ENCODE data around the gene HES3.
A peak's percentile ranks its signal among the peaks of the same experiment; 100 is the strongest.

HES3 gene

DNA sequence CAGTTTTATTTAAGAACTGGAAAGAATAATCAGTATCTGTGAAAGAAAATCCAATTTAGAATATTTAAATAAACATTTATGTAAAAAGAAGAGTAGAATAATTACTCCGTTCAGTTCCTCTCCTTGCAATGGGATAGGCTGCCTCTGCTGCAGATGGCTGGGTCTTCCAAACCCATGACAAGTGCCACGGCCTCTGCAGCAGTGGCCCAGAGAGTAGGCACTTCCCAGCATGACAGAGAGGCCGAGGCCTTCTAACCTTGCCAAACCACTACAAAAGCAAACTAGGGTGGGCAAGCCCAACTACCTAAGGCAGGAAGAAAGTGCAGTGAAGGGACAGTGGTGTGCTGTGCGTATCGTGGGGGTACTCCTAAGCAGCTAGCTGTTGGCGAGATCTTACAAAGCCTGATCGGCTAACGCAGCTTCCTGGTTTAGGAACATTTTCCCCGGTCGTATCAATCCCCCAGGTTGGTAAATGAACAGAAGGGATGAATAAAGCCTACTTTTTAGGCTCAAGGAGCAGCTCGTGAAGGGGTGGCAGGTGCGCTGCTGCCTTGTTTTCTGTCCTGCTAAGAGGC, 22.7 kb upstream of the HES3 start:
- H3K4me1 ChIP-seq (ENCODE audit: control insufficient read depth, insufficient read depth, low read length), result no peaks in the 10 kb centered on the region
- no peak overlapping the region for H3K4me3 ChIP-seq (ENCODE audit: low read depth, low read length)

DNA sequence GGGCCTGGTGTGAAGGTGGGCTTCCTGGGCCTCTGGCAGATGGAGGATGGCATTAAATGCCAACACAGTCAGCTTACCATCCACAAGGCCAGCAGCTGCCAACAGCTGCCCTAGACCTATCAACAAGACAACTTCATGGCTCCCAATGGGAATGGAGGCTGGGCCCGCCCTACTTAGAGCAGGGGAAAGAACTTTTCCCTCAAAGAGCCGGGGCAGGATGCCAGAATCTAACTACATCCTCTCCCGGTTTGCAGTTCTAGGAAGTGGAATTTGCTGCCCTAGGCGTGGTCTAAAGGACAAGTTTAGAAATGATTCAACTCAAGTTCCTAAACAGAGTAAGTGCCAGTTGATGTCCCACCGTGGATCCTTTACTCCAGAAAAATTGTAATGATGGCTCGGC, 21.3 kb upstream of the HES3 start:
- Histone ChIP-seq H3K27ac (ENCODE audit: low read depth, low read length) (no peak overlapping the region), H3K9me3 (ENCODE audit: control insufficient read depth, insufficient read depth, low read depth, low read length) (no peaks in the 10 kb centered on the region), H3K4me1 (ENCODE audit: control insufficient read depth, insufficient read depth, low read length) (no peaks in the 10 kb centered on the region), H3K9ac (ENCODE audit: low read length) (no peak overlapping the region), H3K36me3 (ENCODE audit: control insufficient read depth, insufficient read depth, low read length) (peaks cover 63% of the 10 kb centered on the region), H3K27me3 (ENCODE audit: control insufficient read depth, insufficient read depth, low read length) (no peaks in the 10 kb centered on the region), H3K4me3 (ENCODE audit: low read depth, low read length) (no peak overlapping the region)

More for the DNA sequence above, 22.7 kb upstream of the HES3 start:
- Histone ChIP-seq H3K27me3 (ENCODE audit: control insufficient read depth, insufficient read depth, low read length) (no peaks in the 10 kb centered on the region), H3K36me3 (ENCODE audit: control insufficient read depth, insufficient read depth, low read length) (peaks cover 52% of the 10 kb centered on the region), H3K27ac (ENCODE audit: low read depth, low read length) (no peak overlapping the region), H3K9me3 (ENCODE audit: control insufficient read depth, insufficient read depth, low read depth, low read length) (no peaks in the 10 kb centered on the region), H3K9ac (ENCODE audit: low read length) (no peak overlapping the region)

DNA sequence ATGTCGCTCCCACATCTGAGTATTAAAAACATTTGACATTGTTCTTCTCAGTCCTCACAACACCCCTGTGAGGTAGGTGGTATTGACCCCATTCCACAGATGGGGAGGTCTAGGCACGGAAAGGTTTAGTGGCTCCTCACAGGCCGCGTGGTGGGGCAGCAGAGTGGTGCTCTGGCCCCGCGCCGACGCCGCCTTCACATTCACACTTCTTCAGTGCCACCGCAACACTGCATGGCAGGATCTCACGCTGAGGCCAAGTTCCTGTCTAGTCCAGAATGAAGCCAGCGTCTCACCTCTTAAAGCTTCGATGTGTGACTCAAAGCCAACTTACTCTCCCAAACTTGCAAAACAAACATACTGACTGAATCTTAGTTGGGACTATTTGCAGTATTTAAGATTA, 20.4 kb upstream of the HES3 start:
- H3K9ac ChIP-seq (ENCODE audit: low read length), result no peak overlapping the region
- H3K9me3 ChIP-seq (ENCODE audit: control insufficient read depth, insufficient read depth, low read depth, low read length), result no peaks in the 10 kb centered on the region
- no peaks in the 10 kb centered on the region for H3K4me1 ChIP-seq (ENCODE audit: control insufficient read depth, insufficient read depth, low read length)
- no peak overlapping the region for H3K4me3 ChIP-seq (ENCODE audit: low read depth, low read length)
- H3K27me3 ChIP-seq (ENCODE audit: control insufficient read depth, insufficient read depth, low read length), result no peaks in the 10 kb centered on the region
- no peak overlapping the region for H3K27ac ChIP-seq (ENCODE audit: low read depth, low read length)
- H3K36me3 ChIP-seq (ENCODE audit: control insufficient read depth, insufficient read depth, low read length), result peaks cover 71% of the 10 kb centered on the region

DNA sequence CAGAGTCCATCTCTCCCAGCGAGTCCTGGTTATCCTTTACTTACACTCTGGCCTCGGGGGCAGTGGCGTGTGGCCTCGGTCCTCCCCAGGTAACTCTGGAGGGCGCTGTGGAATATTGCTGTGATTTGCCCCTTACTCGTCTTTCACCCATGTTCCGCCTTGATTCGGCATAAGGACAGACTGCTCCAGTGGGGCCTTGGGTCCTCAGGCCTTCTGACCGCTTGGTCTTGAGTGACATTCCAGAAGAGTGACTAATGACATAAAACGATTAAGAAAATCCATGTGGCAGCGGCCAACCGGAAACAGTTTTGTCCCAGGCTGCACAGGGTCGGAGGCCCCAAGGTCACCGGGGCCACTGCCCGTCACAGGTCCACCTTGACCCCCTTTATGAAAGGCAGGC, 19.3 kb upstream of the HES3 start:
- Histone ChIP-seq H3K9ac (ENCODE audit: low read length) (no peak overlapping the region), H3K27ac (ENCODE audit: low read depth, low read length) (no peak overlapping the region), H3K27me3 (ENCODE audit: control insufficient read depth, insufficient read depth, low read length) (no peaks in the 10 kb centered on the region), H3K4me1 (ENCODE audit: control insufficient read depth, insufficient read depth, low read length) (no peaks in the 10 kb centered on the region), H3K4me3 (ENCODE audit: low read depth, low read length) (no peak overlapping the region), H3K9me3 (ENCODE audit: control insufficient read depth, insufficient read depth, low read depth, low read length) (no peaks in the 10 kb centered on the region), H3K36me3 (ENCODE audit: control insufficient read depth, insufficient read depth, low read length) (peaks cover 80% of the 10 kb centered on the region)

DNA sequence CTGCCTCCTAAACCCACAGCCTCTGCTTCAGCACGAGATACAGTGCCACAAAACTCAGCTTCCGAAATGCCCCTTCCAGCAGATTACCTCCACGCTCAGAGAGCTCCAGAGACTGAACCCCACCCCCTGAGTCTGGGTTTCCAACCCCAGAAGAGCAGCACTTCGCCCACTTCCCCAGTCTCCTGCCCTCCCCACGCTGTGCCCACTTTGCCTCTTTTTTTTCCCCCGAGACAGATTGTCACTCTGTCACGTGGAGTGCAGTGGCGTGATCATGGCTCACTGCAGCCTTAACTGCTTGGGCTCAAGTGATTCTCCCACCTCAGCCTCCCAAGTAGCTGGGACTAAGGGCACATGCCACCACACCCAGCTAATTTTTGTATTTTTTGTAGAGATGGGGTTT, 18.3 kb upstream of the HES3 start:
- Histone ChIP-seq H3K27ac (ENCODE audit: low read depth, low read length) (no peak overlapping the region), H3K4me3 (ENCODE audit: low read depth, low read length) (no peak overlapping the region), H3K27me3 (ENCODE audit: control insufficient read depth, insufficient read depth, low read length) (no peaks in the 10 kb centered on the region), H3K9me3 (ENCODE audit: control insufficient read depth, insufficient read depth, low read depth, low read length) (no peaks in the 10 kb centered on the region), H3K36me3 (ENCODE audit: control insufficient read depth, insufficient read depth, low read length) (peaks cover 82% of the 10 kb centered on the region), H3K9ac (ENCODE audit: low read length) (peak overlapping the region; percentile 3), H3K4me1 (ENCODE audit: control insufficient read depth, insufficient read depth, low read length) (no peaks in the 10 kb centered on the region)

DNA sequence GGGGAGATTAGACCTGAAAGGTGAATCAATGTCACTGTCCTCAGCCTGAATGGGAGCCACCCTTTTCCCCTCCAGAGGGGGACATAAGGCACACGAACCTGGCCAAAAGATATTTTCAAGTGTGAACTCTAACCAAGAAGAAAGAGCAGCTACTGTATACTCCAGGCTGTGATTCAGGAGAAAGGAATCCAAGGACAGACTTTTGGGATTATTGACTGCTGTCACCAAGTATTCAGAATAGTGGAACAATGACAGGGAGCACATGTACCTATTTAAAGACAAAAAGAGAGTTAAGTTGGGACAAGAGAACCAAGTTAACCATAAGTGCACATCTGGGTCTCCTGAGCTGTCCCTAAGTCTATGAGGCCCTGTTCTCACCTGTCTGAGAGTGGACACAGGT, 10.6 kb upstream of the HES3 start:
- Histone ChIP-seq H3K36me3 (ENCODE audit: control insufficient read depth, insufficient read depth, low read length) (peaks cover 53% of the 10 kb centered on the region), H3K9ac (ENCODE audit: low read length) (no peak overlapping the region), H3K27ac (ENCODE audit: low read depth, low read length) (no peak overlapping the region), H3K4me1 (ENCODE audit: control insufficient read depth, insufficient read depth, low read length) (peaks cover 14% of the 10 kb centered on the region), H3K9me3 (ENCODE audit: control insufficient read depth, insufficient read depth, low read depth, low read length) (no peaks in the 10 kb centered on the region), H3K4me3 (ENCODE audit: low read depth, low read length) (no peak overlapping the region), H3K27me3 (ENCODE audit: control insufficient read depth, insufficient read depth, low read length) (no peaks in the 10 kb centered on the region)

DNA sequence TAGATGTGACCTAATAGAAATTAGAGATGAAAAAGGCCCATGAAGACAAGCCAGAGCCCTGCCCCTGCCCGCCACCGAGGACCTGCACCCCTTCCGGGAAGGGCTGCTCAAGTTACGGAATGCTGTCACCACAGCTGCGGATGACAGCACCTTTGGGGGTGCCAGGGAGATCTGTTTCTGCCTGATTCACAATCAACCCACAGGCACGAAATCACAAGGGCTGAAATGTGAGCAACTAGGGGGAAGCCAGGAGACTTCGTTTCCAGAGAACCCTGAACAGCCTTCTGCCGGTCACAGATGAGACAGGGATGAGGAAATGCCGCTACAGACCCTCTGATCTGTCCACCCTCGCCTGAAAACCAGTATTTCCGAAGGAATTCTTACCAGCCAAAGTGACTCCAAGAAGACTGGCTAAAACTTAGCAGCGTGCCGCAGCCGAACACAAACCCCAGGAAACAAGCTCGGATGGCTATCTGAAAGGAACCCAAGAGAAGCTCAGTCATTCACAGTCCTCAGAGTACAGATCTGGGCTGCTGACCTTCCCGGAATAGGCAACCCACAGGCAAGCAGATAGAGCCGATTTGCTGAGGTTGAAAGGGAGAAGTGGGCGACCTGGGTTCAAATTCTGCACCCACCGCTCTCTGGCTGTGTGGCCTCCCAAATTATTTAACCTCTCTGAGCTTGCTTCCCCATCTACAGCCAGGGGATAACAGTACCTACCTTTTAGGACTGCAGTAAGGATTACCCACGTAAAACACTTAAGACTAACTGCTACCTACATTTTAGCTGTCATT, 9.3 kb upstream of the HES3 start:
- Histone ChIP-seq H3K9me3 (ENCODE audit: control insufficient read depth, insufficient read depth, low read depth, low read length) (no peaks in the 10 kb centered on the region), H3K36me3 (ENCODE audit: control insufficient read depth, insufficient read depth, low read length) (peaks cover 41% of the 10 kb centered on the region), H3K9ac (ENCODE audit: low read length) (peak overlapping the region; percentile 98), H3K27me3 (ENCODE audit: control insufficient read depth, insufficient read depth, low read length) (no peaks in the 10 kb centered on the region), H3K4me3 (ENCODE audit: low read depth, low read length) (peak overlapping the region; percentile 75), H3K27ac (ENCODE audit: low read depth, low read length) (no peak overlapping the region; the same call in 1 of the 2 replicates), H3K4me1 (ENCODE audit: control insufficient read depth, insufficient read depth, low read length) (peaks cover 21% of the 10 kb centered on the region)

DNA sequence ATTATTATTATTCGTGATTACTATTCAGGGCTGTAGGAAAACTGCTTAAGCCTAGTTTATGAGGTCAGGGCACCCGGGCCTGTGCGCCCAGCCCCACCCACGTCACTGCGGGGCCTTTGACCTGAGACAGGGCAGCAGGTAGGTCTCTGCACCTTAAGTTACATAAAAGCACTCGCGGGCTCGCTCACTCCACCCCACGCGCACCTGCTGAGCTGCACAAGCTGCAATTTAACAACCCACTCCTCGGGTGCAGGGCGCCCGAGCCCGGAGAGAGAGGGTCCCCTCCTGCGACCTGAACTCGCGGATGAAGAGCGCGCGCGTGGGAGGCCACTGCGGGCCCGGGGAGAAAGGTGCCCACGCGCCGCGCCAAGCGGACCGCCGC, 8.7 kb upstream of the HES3 start:
- H3K4me3 ChIP-seq (ENCODE audit: low read depth, low read length), result peak overlapping the region; percentile 75
- peaks cover 5% of the 10 kb centered on the region for H3K27me3 ChIP-seq (ENCODE audit: control insufficient read depth, insufficient read depth, low read length)
- H3K36me3 ChIP-seq (ENCODE audit: control insufficient read depth, insufficient read depth, low read length), result peaks cover 35% of the 10 kb centered on the region
- peaks cover 27% of the 10 kb centered on the region for H3K4me1 ChIP-seq (ENCODE audit: control insufficient read depth, insufficient read depth, low read length)
- peak overlapping the region; percentile 98 for H3K9ac ChIP-seq (ENCODE audit: low read length)
- H3K9me3 ChIP-seq (ENCODE audit: control insufficient read depth, insufficient read depth, low read depth, low read length), result no peaks in the 10 kb centered on the region
- H3K27ac ChIP-seq (ENCODE audit: low read depth, low read length), result no peak overlapping the region; the same call in 1 of the 2 replicates

DNA sequence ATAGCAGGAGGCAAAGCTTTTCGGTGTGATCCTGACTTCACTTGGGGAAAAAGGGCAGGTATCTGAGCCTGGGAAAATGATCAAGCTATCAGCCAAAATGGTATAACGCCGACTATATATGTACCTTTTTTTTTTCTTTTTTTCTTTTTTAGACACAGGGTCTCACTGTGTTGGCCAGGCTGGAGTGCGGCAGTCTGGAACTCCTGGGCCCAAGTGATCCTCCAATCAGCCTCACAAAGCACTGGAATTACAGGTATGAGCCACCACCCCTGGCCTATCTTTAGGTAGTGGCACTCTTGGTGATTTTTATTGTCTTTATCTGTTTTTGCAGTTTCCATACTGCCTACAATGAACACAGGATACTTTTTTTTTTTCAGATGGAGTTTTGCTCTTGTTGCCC, 6.9 kb upstream of the HES3 start:
- H3K27ac ChIP-seq (ENCODE audit: low read depth, low read length), result no peak overlapping the region
- no peaks in the 10 kb centered on the region for H3K9me3 ChIP-seq (ENCODE audit: control insufficient read depth, insufficient read depth, low read depth, low read length)
- peaks cover 42% of the 10 kb centered on the region for H3K4me1 ChIP-seq (ENCODE audit: control insufficient read depth, insufficient read depth, low read length)
- H3K9ac ChIP-seq (ENCODE audit: low read length), result no peak overlapping the region
- H3K36me3 ChIP-seq (ENCODE audit: control insufficient read depth, insufficient read depth, low read length), result peaks cover 20% of the 10 kb centered on the region
- no peak overlapping the region; the same call in 1 of the 2 replicates for H3K4me3 ChIP-seq (ENCODE audit: low read depth, low read length)
- peaks cover 23% of the 10 kb centered on the region for H3K27me3 ChIP-seq (ENCODE audit: control insufficient read depth, insufficient read depth, low read length)

DNA sequence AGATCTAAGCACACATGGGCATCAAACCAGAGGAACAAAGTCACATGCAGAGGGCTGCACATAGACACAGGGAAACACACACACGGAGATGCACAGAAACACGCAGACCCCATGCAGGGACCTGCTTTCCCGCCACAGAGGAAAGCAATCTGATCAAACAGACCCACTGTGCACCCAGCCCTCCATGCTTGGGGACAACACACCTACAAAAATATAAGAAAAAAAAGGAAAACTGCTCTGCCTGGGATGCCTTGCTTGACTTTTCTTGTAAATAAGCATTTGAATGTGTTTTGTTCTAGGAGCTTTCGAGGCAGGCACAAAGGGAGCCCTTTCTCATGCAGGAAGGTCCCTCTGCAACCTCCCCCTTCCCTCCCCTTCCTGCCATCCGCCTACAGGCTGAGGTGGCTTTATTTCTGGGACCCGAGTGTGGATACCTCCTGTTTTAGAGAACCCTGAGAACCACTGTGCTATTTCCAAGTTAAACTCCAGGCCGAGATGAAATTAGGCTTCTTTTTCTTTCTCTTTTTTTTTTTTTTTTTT, 4.7 kb upstream of the HES3 start:
- peaks cover 41% of the 10 kb centered on the region for H3K27me3 ChIP-seq (ENCODE audit: control insufficient read depth, insufficient read depth, low read length)
- H3K4me3 ChIP-seq (ENCODE audit: low read depth, low read length), result peak overlapping the region; percentile 38
- H3K27ac ChIP-seq (ENCODE audit: low read depth, low read length), result peak overlapping the region; percentile 81
- H3K9ac ChIP-seq (ENCODE audit: low read length), result peak overlapping the region; percentile 72
- H3K36me3 ChIP-seq (ENCODE audit: control insufficient read depth, insufficient read depth, low read length), result peaks cover 3% of the 10 kb centered on the region; the same call in 1 of the 2 replicates
- H3K4me1 ChIP-seq (ENCODE audit: control insufficient read depth, insufficient read depth, low read length), result peaks cover 52% of the 10 kb centered on the region
- H3K9me3 ChIP-seq (ENCODE audit: control insufficient read depth, insufficient read depth, low read depth, low read length), result no peaks in the 10 kb centered on the region
